Thoracic aorta (tissue), 2 donors: ENCODE results near the gene MCCD1. TPM values are rescaled to one million over a fixed set of nuclear protein-coding genes. Genes with fewer than 3 reads are reported as not detected.

ENCODE experiments used
- ATAC-seq: fragments of 150-250 bp; one replicate; pipeline ENCODE4 v1.8.0; 2017; ENCODE audit warnings: low read depth; ENCODE audit not compliant: insufficient number of reproducible peaks, low FRiP score
- DNase-seq: peaks from one replicate; pipeline ENCODE4 v3.0.0-alpha.2; 2020; ENCODE audit warnings: low spot score
- H3K27ac ChIP-seq, 2 donors: fragments of 200-600 bp; sonication (generic); 1 replicate in 1 of 2; 2 replicates in 1 of 2; pipeline ENCODE4 v1.5.1; 2016; ENCODE audit warnings: mild to moderate bottlenecking in 2 of 2, moderate library complexity in 2 of 2
- H3K27me3 ChIP-seq: fragments of 200-600 bp; sonication (generic); replicated peaks from 2 replicates; pipeline ENCODE4 v1.6.0; 2016; ENCODE audit warnings: mild to moderate bottlenecking; ENCODE audit not compliant: insufficient read depth
- H3K36me3 ChIP-seq: fragments of 200-600 bp; sonication (generic); one replicate; pipeline ENCODE4 v1.5.1; 2016
- H3K4me1 ChIP-seq, 2 donors: fragments of 200-600 bp; sonication (generic); 1 replicate in 1 of 2; 2 replicates in 1 of 2; pipeline versions ENCODE4 v1.5.1 to v1.6.0; 2016; ENCODE audit warnings: low read depth in 2 of 2, mild to moderate bottlenecking in 1 of 2; ENCODE audit not compliant: control insufficient read depth in 1 of 2
- H3K4me3 ChIP-seq: fragments of 200-600 bp; sonication (generic); 2 replicates; pipeline ENCODE4 v1.5.1; 2016; ENCODE audit warnings: mild to moderate bottlenecking
- H3K9me3 ChIP-seq: fragments of 200-600 bp; sonication (generic); 2 replicates; pipeline ENCODE4 v1.5.1; 2016
- CTCF ChIP-seq: fragments of 200-600 bp; sonication (generic); IDR thresholded peaks from one replicate; pipeline ENCODE4 v1.5.1; 2019; ENCODE audit warnings: antibody characterized with exemption
- total RNA-seq, 2 donors: library from RNA; depleted of rRNA; stranded (reverse); fragments of >200 nt; gene quantifications; one replicate each; pipeline versions ENCODE4 v1.1.0 to v1.2.3, GENCODE V29; 2016

Gene MCCD1
- total RNA-seq, 2 donors from 2014 or later: not detected

- H3K27ac ChIP-seq: no peak overlapping the region
- H3K27me3 ChIP-seq: no peaks in the 10 kb centered on the region
- no peaks in the 10 kb centered on the region for H3K9me3 ChIP-seq
- H3K36me3 ChIP-seq: peaks cover 23% of the 10 kb centered on the region
- no peak for ATAC-seq
- DNase-seq: no peak
- H3K4me1 ChIP-seq: peaks cover 12 to 24% of the 10 kb centered on the region in 2 donors
- TF ChIP-seq CTCF: no peak
- H3K4me3 ChIP-seq: no peak overlapping the region
Observed at GRCh38 chr6:31557443-31558317, 28.9 kb downstream of the MCCD1 start.

- Histone ChIP-seq H3K36me3 (peaks cover 23% of the 10 kb centered on the region), H3K4me1 (peaks cover 12 to 24% of the 10 kb centered on the region in 2 donors), H3K9me3 (no peaks in the 10 kb centered on the region), H3K27me3 (no peaks in the 10 kb centered on the region), H3K27ac (no peak overlapping the region), H3K4me3 (no peak overlapping the region)
- TF ChIP-seq CTCF: no peak
- DNase-seq (no peak), ATAC-seq (no peak)
Observed at GRCh38 chr6:31558318-31558625, 29.5 kb downstream of the MCCD1 start.

- Histone ChIP-seq H3K9me3 (no peaks in the 10 kb centered on the region), H3K27ac (peak overlapping the region in 1 of 2 donors; percentile 41), H3K36me3 (peaks cover 23% of the 10 kb centered on the region), H3K4me3 (peak overlapping the region; percentile 13), H3K27me3 (no peaks in the 10 kb centered on the region), H3K4me1 (peaks cover 12 to 24% of the 10 kb centered on the region in 2 donors)
- DNase-seq: no peak
- ATAC-seq: no peak
- TF ChIP-seq CTCF: no peak
Observed at GRCh38 chr6:31558631-31559500, 30.1 kb downstream of the MCCD1 start.

- no peak for TF ChIP-seq CTCF
- peak overlapping the region in 1 of 2 donors; percentile 41 for H3K27ac ChIP-seq
- H3K4me3 ChIP-seq: peak overlapping the region; percentile 13
- ATAC-seq: no peak
- H3K4me1 ChIP-seq: peaks cover 12 to 24% of the 10 kb centered on the region in 2 donors
- H3K36me3 ChIP-seq: peaks cover 23% of the 10 kb centered on the region
- DNase-seq: no peak
- H3K27me3 ChIP-seq: no peaks in the 10 kb centered on the region
- no peaks in the 10 kb centered on the region for H3K9me3 ChIP-seq
Observed at GRCh38 chr6:31559606-31559957, 30.8 kb downstream of the MCCD1 start.

DNA sequence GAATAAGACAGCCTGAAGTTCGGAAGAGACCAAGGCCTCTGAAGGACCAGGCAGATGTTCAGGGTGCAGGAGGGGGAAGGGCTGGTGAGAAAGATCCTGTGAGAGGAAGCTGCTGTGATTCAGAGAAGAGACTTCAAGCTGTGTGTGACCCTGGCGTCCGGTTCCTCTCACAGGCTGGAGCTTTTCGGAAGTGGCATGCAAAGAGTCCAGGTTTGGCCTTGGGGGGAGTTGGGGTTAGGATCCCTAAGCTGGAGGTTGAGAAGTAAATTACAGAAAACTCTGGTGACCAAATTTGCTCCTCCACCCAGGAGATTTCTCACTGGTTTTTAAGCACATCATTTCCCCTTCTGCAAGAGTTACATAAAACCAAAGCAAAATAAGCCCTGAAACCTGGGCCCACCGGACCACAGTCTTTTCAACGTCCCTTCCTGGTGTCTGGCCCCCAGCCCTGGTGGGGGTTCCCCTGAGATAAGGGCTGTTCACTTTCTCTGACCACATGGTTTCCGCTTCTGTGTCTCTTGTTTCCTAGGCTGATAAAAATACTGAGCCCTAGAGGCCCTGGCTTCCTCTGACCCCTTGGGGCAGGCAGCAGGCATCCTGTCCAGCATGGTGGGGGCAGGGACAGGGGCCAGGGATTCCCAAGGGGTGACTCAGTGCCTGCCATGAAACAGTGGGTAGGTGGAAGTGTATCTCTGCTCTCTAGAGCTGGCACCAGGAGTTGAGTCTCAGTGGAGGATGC is 31.4 kb downstream of the MCCD1 start:
- ATAC-seq: no peak
- Histone ChIP-seq H3K9me3 (no peaks in the 10 kb centered on the region), H3K4me3 (no peak overlapping the region), H3K4me1 (peaks cover 12 to 24% of the 10 kb centered on the region in 2 donors), H3K27me3 (no peaks in the 10 kb centered on the region), H3K36me3 (peaks cover 23% of the 10 kb centered on the region), H3K27ac (peak overlapping the region in 1 of 2 donors; percentile 41)
- TF ChIP-seq CTCF: no peak
- DNase-seq: no peak
